A549 (cell line): Measurements from ENCODE around the gene MYO1D. TPM values are rescaled to one million over a fixed set of nuclear protein-coding genes. Genes with fewer than 3 reads are reported as not detected.

Source experiments
- ATAC-seq, 2 experiments: fragments of 200-7000 bp in 1 of 2; fragments of >200 bp in 1 of 2; cut with Nextera tagmentation in 1 of 2; cut with Tn5 transposase in 1 of 2; 3 replicates each; pipeline versions ENCODE4 v1.8.0 to v1.9.1; 2018 to 2020; ENCODE audit warnings: mild to moderate bottlenecking in 1 of 2, moderate library complexity in 1 of 2
- CTCF ChIA-PET: fragments of 300-600 bp; sonication (Branson Sonifier 250); formaldehyde crosslinking; extraction: SDS; loops from one replicate; lab custom pipeline; 2021; ENCODE audit warnings: antibody characterized with exemption, inconsistent platforms; lab: Yijun Ruan, JAX
- POLR2A ChIA-PET: fragments of 350-600 bp; formaldehyde crosslinking; extraction: SDS; loops from one replicate; lab custom pipeline; 2021; ENCODE audit warnings: antibody characterized with exemption, inconsistent platforms; lab: Yijun Ruan, JAX
- DNase-seq, 2 experiments: peaks; one replicate each; pipeline versions ENCODE4 v3.0.0 to v3.0.0-alpha.2; 2011 to 2016; ENCODE audit warnings: low read depth in 1 of 2, low spot score in 1 of 2
- FAIRE-seq: peaks from 2 replicates; lab custom pipeline; 2011; peaks lifted over from hg19 to GRCh38; lab: Jason Lieb, UNC
- H3K27ac ChIP-seq, 2 experiments: fragments of >200 bp; sonication (Bioruptor Twin); formaldehyde crosslinking; 3 replicates each; pipeline ENCODE4 v1.5.1; 2016 to 2017
- H3K4me1 ChIP-seq: fragments of >200 bp; sonication (Bioruptor Twin); formaldehyde crosslinking; 3 replicates; pipeline ENCODE4 v1.6.1; 2016
- H3K4me2 ChIP-seq: fragments of >200 bp; sonication (Bioruptor Twin); formaldehyde crosslinking; 3 replicates; pipeline ENCODE4 v1.6.1; 2016
- H3K4me3 ChIP-seq: fragments of >200 bp; sonication (Bioruptor Twin); formaldehyde crosslinking; 3 replicates; pipeline ENCODE4 v1.5.1; 2016
- H3K9me3 ChIP-seq: fragments of >200 bp; sonication (Bioruptor Twin); formaldehyde crosslinking; 3 replicates; pipeline ENCODE4 v1.6.1; 2016
- BHLHE40 ChIP-seq: IDR thresholded peaks from 2 replicates; pipeline ENCODE4 v1.6.1; 2012; ENCODE audit warnings: low read depth, low read length, inconsistent platforms
- CBX8 ChIP-seq: fragments of 200-600 bp; sonication (generic); IDR thresholded peaks from 2 replicates; pipeline ENCODE4 v1.6.1; 2016
- CEBPB ChIP-seq, 2 experiments: fragments of >200 bp in 1 of 2; sonication (Bioruptor Twin) in 1 of 2; formaldehyde crosslinking in 1 of 2; IDR thresholded peaks; 2 replicates each; pipeline ENCODE4 v1.6.1; 2012 to 2016
- EHF ChIP-seq: fragments of 250-450 bp; sonication (Bioruptor Pico); IDR thresholded peaks from 2 replicates; pipeline ENCODE4 v1.5.0; 2020; ENCODE audit warnings: mild to moderate bottlenecking
- EHMT2 ChIP-seq: fragments of 200-600 bp; sonication (generic); IDR thresholded peaks from 2 replicates; pipeline ENCODE4 v1.6.1; 2016; ENCODE audit warnings: antibody characterized with exemption, low read depth, mild to moderate bottlenecking, moderate library complexity
- ESRRA ChIP-seq: fragments of 150-350 bp; IDR thresholded peaks from 2 replicates; pipeline ENCODE4 v1.6.1; 2014; ENCODE audit warnings: mild to moderate bottlenecking, low read length, borderline replicate concordance
- FOSL2 ChIP-seq, 2 experiments: fragments of 450-650 bp in 1 of 2; fragments of >200 bp in 1 of 2; sonication (Bioruptor Twin) in 1 of 2; formaldehyde crosslinking; IDR thresholded peaks; 2 replicates each; pipeline versions ENCODE4 v1.5.0 to v1.6.1; 2016 to 2020; ENCODE audit warnings: mild to moderate bottlenecking in 1 of 2, moderate library complexity in 1 of 2
- FOXS1 ChIP-seq: fragments of 250-450 bp; sonication (Bioruptor Pico); IDR thresholded peaks from 2 replicates; pipeline ENCODE4 v1.5.0; 2020; ENCODE audit warnings: mild to moderate bottlenecking, moderate library complexity
- HDAC2 ChIP-seq: fragments of 200-600 bp; sonication (generic); IDR thresholded peaks from 2 replicates; pipeline ENCODE4 v1.6.1; 2016
- HMGXB4 ChIP-seq: fragments of 250-450 bp; sonication (Bioruptor Pico); IDR thresholded peaks from 2 replicates; pipeline ENCODE4 v1.5.0; 2021; ENCODE audit warnings: mild to moderate bottlenecking, moderate library complexity, borderline replicate concordance
- HOXA7 ChIP-seq: fragments of 250-450 bp; sonication (Bioruptor Pico); IDR thresholded peaks from 2 replicates; pipeline ENCODE4 v1.5.0; 2020; ENCODE audit warnings: mild to moderate bottlenecking, moderate library complexity
- HOXB5 ChIP-seq: fragments of 250-450 bp; sonication (Bioruptor Pico); IDR thresholded peaks from 2 replicates; pipeline ENCODE4 v1.5.0; 2020; ENCODE audit warnings: mild to moderate bottlenecking, moderate library complexity
- KDM1A ChIP-seq: fragments of 200-600 bp; sonication (generic); IDR thresholded peaks from 2 replicates; pipeline ENCODE4 v1.6.1; 2016; ENCODE audit warnings: low read depth, mild to moderate bottlenecking
- NFE2L2 ChIP-seq: fragments of 150-350 bp; conservative IDR thresholded peaks from 2 replicates; pipeline ENCODE4 v1.6.1; 2014; ENCODE audit warnings: low read length
- PBX3 ChIP-seq: IDR thresholded peaks from 2 replicates; pipeline ENCODE4 v1.6.1; 2012
- RAD21 ChIP-seq, 2 experiments: fragments of >200 bp in 1 of 2; sonication (Bioruptor Twin) in 1 of 2; formaldehyde crosslinking in 1 of 2; IDR thresholded peaks in 1 of 2; conservative IDR thresholded peaks in 1 of 2; 2 replicates in 1 of 2; 3 replicates in 1 of 2; pipeline ENCODE4 v1.6.1; 2012 to 2018; ENCODE audit warnings: inconsistent platforms in 1 of 2
- RARB ChIP-seq: fragments of 250-450 bp; sonication (Bioruptor Pico); IDR thresholded peaks from 2 replicates; pipeline ENCODE4 v1.8.0; 2021; ENCODE audit warnings: mild to moderate bottlenecking, moderate library complexity
- RCOR1 ChIP-seq: fragments of 150-350 bp; IDR thresholded peaks from 2 replicates; pipeline ENCODE4 v1.6.1; 2014; ENCODE audit warnings: antibody characterized with exemption, low read length, low read depth
- TP53 ChIP-seq: fragments of 250-450 bp; sonication (Bioruptor Pico); IDR thresholded peaks from 2 replicates; pipeline ENCODE4 v1.5.0; 2021; ENCODE audit warnings: mild to moderate bottlenecking, moderate library complexity
- ZFP36 ChIP-seq: fragments of 450-650 bp; IDR thresholded peaks from 2 replicates; pipeline ENCODE4 v1.6.1; 2014; ENCODE audit warnings: borderline replicate concordance; ENCODE audit not compliant: partially characterized antibody
- WGBS: methylation state at CpG from one replicate; pipeline ENCODE4 v1.1.6; 2017; ENCODE audit errors: missing lambda C conversion rate; 5-methylcytosine and 5-hydroxymethylcytosine counted together
- polyA plus RNA-seq, 4 experiments: library from polyadenylated mRNA; depleted of rRNA in 3 of 4; stranded (reverse); fragments of >200 nt; fragmentation: RNase III in 1 of 4; extraction: RNeasy Plus Mini Kit Qiagen cat#74134 plus additional on column Dnase treatment in 1 of 4; gene quantifications; 2 replicates in 3 of 4; 3 replicates in 1 of 4; pipeline ENCODE4 v1.2.3, GENCODE V29; 2011 to 2017

Gene MYO1D
- polyA plus RNA-seq, 2 of the 4 experiments (the other 2 are of a cell fraction) = 2.8 to 4.2 TPM

- Histone ChIP-seq H3K27ac (no peak overlapping the region), H3K4me1 (no peaks in the 10 kb centered on the region), H3K4me2 (no peak overlapping the region), H3K4me3 (no peak overlapping the region), H3K9me3 (no peaks in the 10 kb centered on the region)
- WGBS = 87% methylated on average over 4 of the region's 4 CpGs
- ATAC-seq (0 out of 6 replicates have a peak, but pooled peaks of 1 of the 2 experiments have one; percentile 34), DNase-seq (no peak), FAIRE-seq (no peak)
- no peak for TF ChIP-seq EHF (CRISPR knock-in tag)
- no peak for TF ChIP-seq PBX3
- no peak for TF ChIP-seq BHLHE40
- TF ChIP-seq RARB = no peak
- TF ChIP-seq ESRRA = no peak
- no peak for TF ChIP-seq HDAC2
- TF ChIP-seq HMGXB4 (CRISPR knock-in tag) = no peak
- no peak for TF ChIP-seq FOXS1 (CRISPR knock-in tag)
- TF ChIP-seq CBX8 = no peak
- no peak for TF ChIP-seq KDM1A
- no peak for TF ChIP-seq RCOR1
- no peak for TF ChIP-seq ZFP36
- TF ChIP-seq RAD21 (conservative IDR thresholded peaks at IDR 0.05 in 1 of 2, IDR thresholded peaks at IDR 0.05 in 1 of 2) = no peak
- no peak for TF ChIP-seq CEBPB (IDR thresholded peaks at IDR 0.05)
- ChIA-PET POLR2A (no interaction called here), CTCF (interaction anchor here (1.0 kb wide), 1 partner anchor 76 kb away, joined by 4 read pairs; no protein-coding TSS in a partner anchor)
Measured at GRCh38 chr17:32833526-32833925, 43.4 kb downstream of the MYO1D start.

GRCh38 chr17:32833076-32833475 is 43.8 kb downstream of the MYO1D start:
- DNase-seq (no peak), ATAC-seq (no peak), FAIRE-seq (no peak)
- Histone ChIP-seq H3K9me3 (no peaks in the 10 kb centered on the region), H3K4me3 (no peak overlapping the region), H3K4me1 (no peaks in the 10 kb centered on the region), H3K4me2 (no peak overlapping the region), H3K27ac (no peak overlapping the region)
- ChIA-PET CTCF (interaction anchor here (0.9 to 1.0 kb wide), 2 partner anchors 51 to 77 kb away, joined by 3 to 4 read pairs; no protein-coding TSS in a partner anchor), POLR2A (no interaction called here)
- 84% methylated on average over 5 of the region's 5 CpGs for WGBS
- TF ChIP-seq EHMT2 = no peak
- no peak for TF ChIP-seq RCOR1
- no peak for TF ChIP-seq HMGXB4 (CRISPR knock-in tag)
- TF ChIP-seq EHF (CRISPR knock-in tag) = no peak
- TF ChIP-seq TP53 (CRISPR knock-in tag) = no peak
- TF ChIP-seq KDM1A = no peak
- no peak for TF ChIP-seq NFE2L2
- no peak for TF ChIP-seq HOXA7 (CRISPR knock-in tag)
- no peak for TF ChIP-seq HOXB5 (CRISPR knock-in tag)
- TF ChIP-seq FOSL2 (IDR thresholded peaks at IDR 0.05) = no peak
- no peak for TF ChIP-seq FOSL2 (CRISPR knock-in tag; IDR thresholded peaks at IDR 0.05)
